ENCODE data around the gene CDC42BPB. TPM values are rescaled to one million over a fixed set of nuclear protein-coding genes. Genes with fewer than 3 reads are reported as not detected.

The CDC42BPB gene
- total RNA-seq, 4 donors from 2014 or later = 93.9 to 132 (median 110) TPM

- 90% methylated on average over 21 of the region's 21 CpGs for whole genome bisulfite sequencing
- H3K4me3 ChIP-seq = no peak overlapping the region
- H3K4me1 ChIP-seq = no peaks in the 10 kb centered on the region
- no peak overlapping the region for H3K27ac ChIP-seq (replicated peaks in 1 of 4)
- DNase-seq (ENCODE audit: extremely low spot score) = no peak
- peaks cover 6 to 19% (median 10%) of the 10 kb centered on the region in 4 donors for H3K36me3 ChIP-seq
- TF ChIP-seq POLR2AphosphoS5 (IDR thresholded peaks at IDR 0.05) (no peak), EP300 (IDR thresholded peaks at IDR 0.05) (no peak), POLR2A (IDR thresholded peaks at IDR 0.05; ENCODE audit: low read depth) (no peak), CTCF (IDR thresholded peaks at IDR 0.05) (no peak)
- intact Hi-C loops (cut with DNase I) = loop anchor here (10.0 kb wide), 1 partner anchor 136 kb away; the partner anchor contains the start of gene TRAF3
- H3K9me3 ChIP-seq = no peaks in the 10 kb centered on the region
- no peaks in the 10 kb centered on the region for H3K27me3 ChIP-seq
These were observed 146.9 kb downstream of the CDC42BPB start for GRCh38 chr14:102910442-102910841.

- H3K9me3 ChIP-seq = no peaks in the 10 kb centered on the region
- intact Hi-C loops (cut with DNase I) = loop anchor here (10.0 kb wide), 1 partner anchor 135 kb away; the partner anchor contains the start of gene TRAF3
These were observed 147.4 kb downstream of the CDC42BPB start for GRCh38 chr14:102909911-102910310.

GRCh38 chr14:102909462-102909861 is 147.9 kb downstream of the CDC42BPB start:
- intact Hi-C loops (cut with DNase I) = no loop called here
- H3K27ac ChIP-seq (replicated peaks in 1 of 4) = no peak overlapping the region
- TF ChIP-seq EP300 (IDR thresholded peaks at IDR 0.05) = no peak
- TF ChIP-seq CTCF (IDR thresholded peaks at IDR 0.05) = no peak
- TF ChIP-seq POLR2AphosphoS5 (IDR thresholded peaks at IDR 0.05) = no peak
- TF ChIP-seq POLR2A (IDR thresholded peaks at IDR 0.05; ENCODE audit: low read depth) = no peak
- H3K9me3 ChIP-seq = no peaks in the 10 kb centered on the region
- H3K4me1 ChIP-seq = no peaks in the 10 kb centered on the region
- no peak for DNase-seq (ENCODE audit: extremely low spot score)
- WGBS = 98% methylated on average over 6 of the region's 10 CpGs
- peaks cover 12 to 27% (median 16%) of the 10 kb centered on the region in 4 donors for H3K36me3 ChIP-seq
- H3K27me3 ChIP-seq = no peaks in the 10 kb centered on the region
- no peak overlapping the region for H3K4me3 ChIP-seq

More at GRCh38 chr14:102909911-102910310, 147.4 kb downstream of the CDC42BPB start:
- no peaks in the 10 kb centered on the region for H3K27me3 ChIP-seq
- no peak overlapping the region for H3K4me3 ChIP-seq
- H3K4me1 ChIP-seq = no peaks in the 10 kb centered on the region
- DNase-seq (ENCODE audit: extremely low spot score) = no peak
- TF ChIP-seq EP300 (IDR thresholded peaks at IDR 0.05) (no peak), CTCF (IDR thresholded peaks at IDR 0.05) (no peak), POLR2AphosphoS5 (IDR thresholded peaks at IDR 0.05) (no peak), POLR2A (IDR thresholded peaks at IDR 0.05; ENCODE audit: low read depth) (no peak)
- H3K36me3 ChIP-seq = peaks cover 12 to 24% (median 15%) of the 10 kb centered on the region in 4 donors
- H3K27ac ChIP-seq (replicated peaks in 1 of 4) = no peak overlapping the region
- WGBS = 88% methylated on average over 10 of the region's 10 CpGs

GRCh38 chr14:102908766-102909455 is 148.4 kb downstream of the CDC42BPB start:
- WGBS = 97% methylated on average over 29 of the region's 29 CpGs
- no peaks in the 10 kb centered on the region for H3K4me1 ChIP-seq
- TF ChIP-seq POLR2A (IDR thresholded peaks at IDR 0.05; ENCODE audit: low read depth) (no peak), CTCF (IDR thresholded peaks at IDR 0.05) (no peak)
- no peak overlapping the region for H3K4me3 ChIP-seq
- intact Hi-C loops (cut with DNase I) = no loop called here
- no peaks in the 10 kb centered on the region for H3K9me3 ChIP-seq
- H3K27me3 ChIP-seq = no peaks in the 10 kb centered on the region
- no peak for DNase-seq (ENCODE audit: extremely low spot score)
- no peak overlapping the region for H3K27ac ChIP-seq (replicated peaks in 1 of 4)
- H3K36me3 ChIP-seq = peaks cover 12 to 32% (median 18%) of the 10 kb centered on the region in 4 donors

Data from esophagus muscularis mucosa (tissue), 4 donors.